ENCODE results near the gene IFT20.
"Not testable (repeated sequence)": the region's sequence is repeated elsewhere in the genome, so short reads cannot be mapped to it uniquely, and the experiment has no call there.

- TF ChIP-seq CTCF (IDR thresholded peaks at IDR 0.05 in 4 of 5, conservative IDR thresholded peaks at IDR 0.05 in 1 of 5); POLR2A (IDR thresholded peaks at IDR 0.05): not testable (repeated sequence)
Measured at GRCh38 chr17:28338769-28339212, 3.5 kb upstream of the IFT20 start.

Measured in gastrocnemius medialis (tissue), 4 donors.